Myometrial cell (primary cell): Measurements from ENCODE around the gene MAD2L1. TPM values are rescaled to one million over a fixed set of nuclear protein-coding genes. Genes with fewer than 3 reads are reported as not detected.

Experiments used
- total RNA-seq: library from RNA; depleted of rRNA; stranded (reverse); fragments of >200 nt; gene quantifications from 2 replicates; pipeline ENCODE4 v1.2.3, GENCODE V29; 2015

Gene MAD2L1
- total RNA-seq = 25.5 and 36.6 TPM in 2 replicates

DNA sequence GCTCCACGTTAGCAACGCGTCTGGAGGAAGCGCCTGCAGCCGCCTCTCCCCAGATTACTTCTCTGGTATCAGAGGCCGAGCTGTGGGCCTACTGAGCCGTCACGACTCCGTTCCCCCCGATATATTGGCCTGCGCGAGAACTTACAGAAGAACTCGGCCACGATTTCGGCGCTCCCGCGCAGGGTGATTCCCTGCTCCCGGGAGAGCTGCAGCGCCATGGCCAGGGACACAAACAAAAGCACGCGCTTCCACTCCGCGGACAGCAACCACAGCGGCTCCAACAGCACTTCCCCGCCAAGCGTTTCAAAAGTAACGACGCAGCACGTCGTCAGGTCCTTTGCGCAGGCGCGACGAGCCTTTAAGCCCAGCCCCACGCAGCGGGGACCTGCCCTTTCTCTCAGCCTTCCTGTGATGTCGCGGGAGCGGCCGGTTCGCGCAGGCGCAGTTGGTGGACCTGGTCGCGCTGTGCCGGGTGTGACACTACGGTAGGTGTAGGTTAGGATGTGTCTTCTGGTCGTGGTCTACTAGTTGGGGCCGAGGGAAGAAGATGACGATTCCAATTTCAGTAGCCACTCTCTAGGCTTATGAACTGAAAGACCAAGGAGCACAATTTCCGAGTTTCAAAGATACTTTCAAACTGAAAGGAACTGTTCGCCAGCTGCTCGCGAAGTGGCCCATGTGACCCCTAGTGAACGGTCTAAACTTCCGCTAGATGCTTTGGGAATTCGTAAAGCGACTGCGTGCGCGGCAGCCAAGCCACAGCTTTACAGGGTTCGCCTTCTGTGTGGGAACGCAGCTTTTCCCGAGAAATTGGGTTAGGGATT lies at the start of gene MAD2L1:
Gene MAD2L1 (minus strand): TSS at position 332 of the 824 bp plus-strand sequence. CDS start 114 bp downstream, at position 218.

